Ishikawa (cell line): Measurements from ENCODE around the gene PLVAP.

Experiments
- CEBPB ChIP-seq: IDR thresholded peaks from 2 replicates; pipeline ENCODE4 v1.6.1; 2012
- CREB1 ChIP-seq: IDR thresholded peaks from 2 replicates; pipeline ENCODE4 v1.6.1; 2012; ENCODE audit warnings: low read depth
- EGR1 ChIP-seq: IDR thresholded peaks from 2 replicates; pipeline ENCODE4 v1.6.1; 2012
- EP300 ChIP-seq: IDR thresholded peaks from 2 replicates; pipeline ENCODE4 v1.6.1; 2012; ENCODE audit warnings: borderline replicate concordance
- FOXM1 ChIP-seq: IDR thresholded peaks from 2 replicates; pipeline ENCODE4 v1.6.1; 2012; ENCODE audit warnings: low read depth, borderline replicate concordance
- MAX ChIP-seq: IDR thresholded peaks from 2 replicates; pipeline ENCODE4 v1.6.1; 2012
- NFIC ChIP-seq: IDR thresholded peaks from 2 replicates; pipeline ENCODE4 v1.6.1; 2012
- RAD21 ChIP-seq: IDR thresholded peaks from 2 replicates; pipeline ENCODE4 v1.6.1; 2012; ENCODE audit warnings: low read depth
- REST ChIP-seq: IDR thresholded peaks from 2 replicates; pipeline ENCODE4 v1.6.1; 2012; ENCODE audit warnings: low read depth, mild to moderate bottlenecking
- TAF1 ChIP-seq: IDR thresholded peaks from 2 replicates; pipeline ENCODE4 v1.6.1; 2012; ENCODE audit warnings: low read depth, mild to moderate bottlenecking
- TCF12 ChIP-seq: IDR thresholded peaks from 2 replicates; pipeline ENCODE4 v1.6.1; 2012; ENCODE audit warnings: low read depth
- TEAD4 ChIP-seq: IDR thresholded peaks from 2 replicates; pipeline ENCODE4 v1.6.1; 2012
- USF1 ChIP-seq: IDR thresholded peaks from 2 replicates; pipeline ENCODE4 v1.6.1; 2012
- YY1 ChIP-seq: IDR thresholded peaks from 2 replicates; pipeline ENCODE4 v1.6.1; 2012; ENCODE audit warnings: low read depth
- ZBTB7A ChIP-seq: IDR thresholded peaks from 2 replicates; pipeline ENCODE4 v1.6.1; 2012; ENCODE audit warnings: low read depth

PLVAP gene

GRCh38 chr19:17337675-17338432 lies 39.3 kb downstream of the PLVAP start:
- TF ChIP-seq NFIC (no peak), TCF12 (no peak), CREB1 (no peak), TAF1 (no peak), TEAD4 (no peak), ZBTB7A (no peak; the same call in 1 of the 2 replicates), EGR1 (no peak), FOXM1 (no peak), USF1 (0 out of 2 replicates have a peak, but pooled peaks have one; percentile 17)

- TF ChIP-seq TCF12 = peak; percentile 41; the same call in 1 of the 2 replicates
- no peak for TF ChIP-seq CEBPB
- no peak for TF ChIP-seq EGR1
- TF ChIP-seq RAD21 = no peak
- TF ChIP-seq NFIC = no peak
- no peak for TF ChIP-seq REST
- peak; percentile 67 for TF ChIP-seq TEAD4
- peak; percentile 89 for TF ChIP-seq MAX
- peak; percentile 36; the same call in 1 of the 2 replicates for TF ChIP-seq ZBTB7A
- TF ChIP-seq EP300 = no peak
- no peak for TF ChIP-seq FOXM1
- peak; percentile 88 for TF ChIP-seq YY1
- TF ChIP-seq CREB1 = peak; percentile 17; the same call in 1 of the 2 replicates
- TF ChIP-seq TAF1 = peak; percentile 54; the same call in 1 of the 2 replicates
- peak; percentile 27; the same call in 1 of the 2 replicates for TF ChIP-seq USF1
Measured at GRCh38 chr19:17336872-17337674, 40.1 kb downstream of the PLVAP start, which contains the start of gene GTPBP3. Gene GTPBP3 (plus strand): TSS chr19:17337553. CDS start chr19:17337612, 59 bp downstream.

GRCh38 chr19:17335575-17335974 lies 41.6 kb downstream of the PLVAP start:
- TF ChIP-seq MAX = no peak
- no peak for TF ChIP-seq EP300
- TF ChIP-seq TAF1 = no peak
- TF ChIP-seq RAD21 = no peak
- 0 out of 2 replicates have a peak, but pooled peaks have one; percentile 28 for TF ChIP-seq NFIC
- TF ChIP-seq TEAD4 = no peak
- TF ChIP-seq YY1 = no peak
- TF ChIP-seq REST = no peak

GRCh38 chr19:17334414-17335409 lies 42.4 kb downstream of the PLVAP start, which contains the start of gene ANO8:
Gene ANO8 (minus strand): TSS chr19:17334855. CDS start chr19:17334670, 185 bp downstream.
- TF ChIP-seq ZBTB7A (no peak), YY1 (peak; percentile 72), TAF1 (peak; percentile 32; the same call in 1 of the 2 replicates), USF1 (no peak), CEBPB (no peak), EGR1 (0 out of 2 replicates have a peak, but pooled peaks have one; percentile 24), RAD21 (no peak), REST (no peak), CREB1 (peak; percentile 60), MAX (peak; percentile 66), TCF12 (no peak; the same call in 1 of the 2 replicates), EP300 (no peak), FOXM1 (no peak), TEAD4 (peak; percentile 68), NFIC (no peak; the same call in 1 of the 2 replicates)
